ENCODE results near the gene COX10.
"Not testable (repeated sequence)": the region's sequence is repeated elsewhere in the genome, so short reads cannot be mapped to it uniquely, and the experiment has no call there.

Gene COX10

GRCh38 chr17:14069251-14070021 lies at the start of gene COX10:
Gene COX10, plus strand, starts transcription at chr17:14069504. Its CDS starts 102 bp downstream, at chr17:14069606.
- peak; percentile 75 to 88 for DNase-seq

GRCh38 chr17:14021651-14022294 lies 47.5 kb upstream of the COX10 start:
- DNase-seq: not testable (repeated sequence)

- not testable (repeated sequence) for DNase-seq
Observed at GRCh38 chr17:14029755-14030154, 39.5 kb upstream of the COX10 start.

- no peak for DNase-seq
Observed at GRCh38 chr17:14032234-14032633, 37.1 kb upstream of the COX10 start.

- no peak for DNase-seq
Observed at GRCh38 chr17:14033166-14033565, 36.1 kb upstream of the COX10 start.

- DNase-seq: no peak
Observed at GRCh38 chr17:14037453-14037852, 31.9 kb upstream of the COX10 start.

- no peak for DNase-seq
Observed at GRCh38 chr17:14038206-14038605, 31.1 kb upstream of the COX10 start.

- no peak for DNase-seq
Observed at GRCh38 chr17:14042411-14042810, 26.9 kb upstream of the COX10 start.

- no peak for DNase-seq
Observed at GRCh38 chr17:14044702-14045101, 24.6 kb upstream of the COX10 start.

- no peak for DNase-seq
Observed at GRCh38 chr17:14046978-14047377, 22.3 kb upstream of the COX10 start.

GRCh38 chr17:14047591-14047990 lies 21.7 kb upstream of the COX10 start:
- no peak for DNase-seq

GRCh38 chr17:14048169-14048568 lies 21.1 kb upstream of the COX10 start:
- DNase-seq: peak in 1 of 2 experiments; percentile 5

- no peak for DNase-seq
Observed at GRCh38 chr17:14050616-14051015, 18.7 kb upstream of the COX10 start.

- no peak for DNase-seq
Observed at GRCh38 chr17:14051692-14052091, 17.6 kb upstream of the COX10 start.

GRCh38 chr17:14052886-14053615 lies 16.3 kb upstream of the COX10 start:
- DNase-seq: no peak

GRCh38 chr17:14057591-14057990 lies 11.7 kb upstream of the COX10 start:
- DNase-seq: no peak

- no peak for DNase-seq
Observed at GRCh38 chr17:14058051-14058450, 11.3 kb upstream of the COX10 start.

- no peak for DNase-seq
Observed at GRCh38 chr17:14060706-14061105, 8.6 kb upstream of the COX10 start.

- no peak for DNase-seq
Observed at GRCh38 chr17:14061666-14062560, 7.4 kb upstream of the COX10 start.

- DNase-seq: no peak
Observed at GRCh38 chr17:14067347-14067746, 2.0 kb upstream of the COX10 start.

GRCh38 chr17:14068542-14069250 lies 608 bp upstream of the COX10 start:
- no peak for DNase-seq

All from NCI-H524 (cell line).